Stimulated activated CD4-positive, alpha-beta T cell treated with anti-CD3 and anti-CD28 coated beads, Interleukin-1b, Interleukin-23, amount 100 ng/mL, for 24 hours (primary cell): ENCODE data around the gene RAVER1.

ENCODE experiments used
- DNase-seq, 4 experiments: peaks; one replicate each; pipeline ENCODE4 v3.0.0-alpha.2; 2020; ENCODE audit warnings: low read depth in 4 of 4, low spot score in 1 of 4

Gene RAVER1

DNA sequence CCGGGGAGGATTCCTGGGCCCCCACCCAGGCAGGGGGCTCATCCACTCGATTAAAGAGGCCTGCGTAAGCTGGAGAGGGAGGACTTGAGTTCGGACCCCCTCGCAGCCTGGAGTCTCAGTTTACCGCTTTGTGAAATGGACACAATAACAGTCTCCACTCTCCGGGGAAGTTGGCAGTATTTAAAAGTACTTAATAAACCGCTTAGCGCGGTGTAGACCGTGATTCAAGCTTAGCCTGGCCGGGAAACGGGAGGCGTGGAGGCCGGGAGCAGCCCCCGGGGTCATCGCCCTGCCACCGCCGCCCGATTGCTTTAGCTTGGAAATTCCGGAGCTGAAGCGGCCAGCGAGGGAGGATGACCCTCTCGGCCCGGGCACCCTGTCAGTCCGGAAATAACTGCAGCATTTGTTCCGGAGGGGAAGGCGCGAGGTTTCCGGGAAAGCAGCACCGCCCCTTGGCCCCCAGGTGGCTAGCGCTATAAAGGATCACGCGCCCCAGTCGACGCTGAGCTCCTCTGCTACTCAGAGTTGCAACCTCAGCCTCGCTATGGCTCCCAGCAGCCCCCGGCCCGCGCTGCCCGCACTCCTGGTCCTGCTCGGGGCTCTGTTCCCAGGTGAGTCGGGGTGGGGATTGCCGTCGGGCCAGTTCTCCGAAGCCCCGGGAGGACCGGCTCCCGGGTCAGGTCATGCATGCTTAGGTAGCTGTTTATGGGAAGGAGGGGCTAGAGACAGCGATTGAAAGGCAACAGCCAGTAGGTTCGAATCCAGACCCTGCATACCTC, 62.5 kb downstream of the RAVER1 start, which contains the start of gene ICAM1:
TSS of gene ICAM1 (plus strand) at position 505 of the 779 bp plus-strand sequence. CDS start at position 545, 40 bp downstream.
- peak in 2 of 4 experiments; percentile 51 to 62 for DNase-seq

DNA sequence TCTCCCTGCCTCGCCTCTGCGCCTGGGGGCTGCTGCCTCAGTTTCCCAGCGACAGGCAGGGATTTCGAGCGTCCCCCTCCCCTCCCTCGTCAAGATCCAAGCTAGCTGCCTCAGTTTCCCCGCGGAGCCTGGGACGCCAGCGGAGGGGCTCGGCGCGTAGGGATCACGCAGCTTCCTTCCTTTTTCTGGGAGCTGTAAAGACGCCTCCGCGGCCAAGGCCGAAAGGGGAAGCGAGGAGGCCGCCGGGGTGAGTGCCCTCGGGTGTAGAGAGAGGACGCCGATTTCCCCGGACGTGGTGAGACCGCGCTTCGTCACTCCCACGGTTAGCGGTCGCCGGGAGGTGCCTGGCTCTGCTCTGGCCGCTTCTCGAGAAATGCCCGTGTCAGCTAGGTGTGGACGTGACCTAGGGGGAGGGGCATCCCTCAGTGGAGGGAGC, 63.1 kb downstream of the RAVER1 start:
- peak in 1 of 4 experiments; percentile 73 for DNase-seq

DNA sequence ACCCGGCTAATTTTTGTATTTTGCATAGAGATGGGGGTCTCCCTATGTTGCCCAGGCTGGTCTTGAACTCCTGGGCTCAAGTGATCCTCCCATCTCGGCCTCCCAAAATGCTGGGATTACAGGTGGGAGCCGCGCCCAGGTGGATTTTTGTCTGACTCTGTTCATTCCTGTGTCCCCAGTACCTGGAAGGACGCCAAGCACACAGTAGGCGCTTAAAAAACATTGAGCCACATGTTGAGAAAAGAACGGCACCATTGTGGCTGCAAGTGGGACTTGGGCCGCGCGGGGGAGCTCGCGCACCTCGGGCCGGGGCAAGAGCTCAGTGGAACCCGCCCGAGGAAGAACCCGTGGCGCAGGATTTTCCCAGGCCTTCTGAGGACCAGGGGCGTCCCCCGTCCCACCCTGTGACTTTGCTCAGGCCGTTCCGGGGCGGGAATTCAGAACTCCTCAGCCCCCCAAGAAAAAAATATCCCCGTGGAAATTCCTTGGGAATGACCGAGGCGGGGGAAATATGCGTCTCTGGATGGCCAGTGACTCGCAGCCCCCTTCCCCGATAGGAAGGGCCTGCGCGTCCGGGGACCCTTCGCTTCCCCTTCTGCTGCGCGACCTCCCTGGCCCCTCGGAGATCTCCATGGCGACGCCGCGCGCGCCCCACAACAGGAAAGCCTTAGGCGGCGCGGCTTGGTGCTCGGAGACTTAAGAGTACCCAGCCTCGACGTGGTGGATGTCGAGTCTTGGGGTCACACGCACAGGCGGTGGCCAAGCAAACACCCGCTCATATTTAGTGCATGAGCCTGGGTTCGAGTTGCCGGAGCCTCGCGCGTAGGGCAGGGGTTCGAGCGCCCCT, 63.8 kb downstream of the RAVER1 start:
- peak; percentile 70 to 86 (median 82) for DNase-seq

- DNase-seq: no peak
These were observed 65.3 kb downstream of the RAVER1 start for GRCh38 chr19:10268071-10268470.

DNA sequence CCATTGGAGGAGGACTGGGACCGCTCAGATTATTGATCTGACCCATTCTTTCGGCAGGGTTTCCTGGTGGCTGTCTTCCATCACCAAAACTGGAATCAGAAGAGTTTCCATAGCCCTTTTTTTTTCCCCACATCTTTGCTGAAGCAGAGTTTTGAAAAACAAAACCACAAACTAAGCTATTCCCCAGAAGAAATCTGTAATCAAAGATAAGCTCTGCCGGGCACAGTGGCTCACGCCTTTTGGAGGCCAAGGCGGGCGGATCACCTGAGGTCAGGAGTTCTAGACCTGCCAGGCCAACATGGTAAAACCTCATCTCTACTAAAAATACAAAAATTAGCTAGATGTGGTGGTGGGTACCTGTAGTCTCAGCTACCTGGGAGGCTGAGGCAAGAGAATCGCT, 66.6 kb downstream of the RAVER1 start:
- no peak for DNase-seq
